Type B pancreatic cell (in vitro differentiated cells): ENCODE results near the gene RPRD1B. TPM values are rescaled to one million over a fixed set of nuclear protein-coding genes. Genes with fewer than 3 reads are reported as not detected.

Experiments
- DNase-seq: peaks from one replicate; pipeline ENCODE4 v3.0.0; 2021; ENCODE audit warnings: mixed read lengths; ENCODE audit not compliant: unreplicated experiment; ENCODE audit errors: extremely low spot score
- H3K27ac Mint-ChIP-seq: 2 replicates; pipeline ENCODE4 v1.8.0; 2021; ENCODE audit warnings: mild to moderate bottlenecking, mixed read lengths
- H3K27me3 Mint-ChIP-seq: 2 replicates; pipeline ENCODE4 v1.8.0; 2021; ENCODE audit warnings: mixed read lengths
- H3K36me3 Mint-ChIP-seq: 2 replicates; pipeline ENCODE4 v1.8.0; 2021; ENCODE audit warnings: mixed read lengths
- H3K4me1 Mint-ChIP-seq: one replicate; pipeline ENCODE4 v1.8.0; 2021; ENCODE audit warnings: mixed read lengths; ENCODE audit not compliant: unreplicated experiment
- H3K4me3 Mint-ChIP-seq: 2 replicates; pipeline ENCODE4 v1.8.0; 2021; ENCODE audit warnings: mild to moderate bottlenecking, mixed read lengths
- H3K9me3 Mint-ChIP-seq: 2 replicates; pipeline ENCODE4 v1.8.0; 2021; ENCODE audit warnings: mixed read lengths
- CTCF ChIP-seq: fragments of 200-600 bp; sonication (generic); conservative IDR thresholded peaks from 2 replicates; pipeline ENCODE4 v1.5.0; 2021; ENCODE audit warnings: antibody characterized with exemption, mild to moderate bottlenecking
- total RNA-seq: library from RNA; stranded (reverse); gene quantifications from 2 replicates; pipeline ENCODE4 v1.2.1, GENCODE V29; 2021; ENCODE audit warnings: low replicate concordance

RPRD1B gene
- total RNA-seq, 1 donor from 2014 or later = 41.9 TPM

DNA sequence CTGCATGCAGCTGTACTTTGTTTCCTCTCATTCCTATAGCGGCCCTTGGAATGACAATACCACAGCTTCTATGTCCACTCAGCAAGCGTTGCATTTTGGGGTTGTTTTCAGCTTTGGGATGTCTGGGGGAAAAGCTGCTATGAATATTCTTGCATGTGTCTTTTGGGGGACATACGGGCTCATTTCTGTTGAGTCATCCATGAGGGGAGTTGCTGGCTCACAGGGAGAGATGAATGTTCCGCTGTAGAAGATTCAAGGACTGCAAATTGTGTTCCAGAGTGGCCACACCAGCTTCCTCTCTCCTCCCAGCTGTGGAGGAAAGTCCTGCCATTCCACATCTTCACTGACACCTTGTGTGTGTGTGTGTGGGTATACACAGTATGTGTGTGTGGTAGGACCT, 88.2 kb downstream of the RPRD1B start:
- H3K4me3 Mint-ChIP-seq = no peak overlapping the region
- H3K36me3 Mint-ChIP-seq = no peaks in the 10 kb centered on the region
- no peak for TF ChIP-seq CTCF
- H3K27ac Mint-ChIP-seq = no peak overlapping the region
- no peaks in the 10 kb centered on the region for H3K27me3 Mint-ChIP-seq
- DNase-seq = no peak
- peaks cover 12% of the 10 kb centered on the region for H3K4me1 Mint-ChIP-seq
- no peaks in the 10 kb centered on the region for H3K9me3 Mint-ChIP-seq

DNA sequence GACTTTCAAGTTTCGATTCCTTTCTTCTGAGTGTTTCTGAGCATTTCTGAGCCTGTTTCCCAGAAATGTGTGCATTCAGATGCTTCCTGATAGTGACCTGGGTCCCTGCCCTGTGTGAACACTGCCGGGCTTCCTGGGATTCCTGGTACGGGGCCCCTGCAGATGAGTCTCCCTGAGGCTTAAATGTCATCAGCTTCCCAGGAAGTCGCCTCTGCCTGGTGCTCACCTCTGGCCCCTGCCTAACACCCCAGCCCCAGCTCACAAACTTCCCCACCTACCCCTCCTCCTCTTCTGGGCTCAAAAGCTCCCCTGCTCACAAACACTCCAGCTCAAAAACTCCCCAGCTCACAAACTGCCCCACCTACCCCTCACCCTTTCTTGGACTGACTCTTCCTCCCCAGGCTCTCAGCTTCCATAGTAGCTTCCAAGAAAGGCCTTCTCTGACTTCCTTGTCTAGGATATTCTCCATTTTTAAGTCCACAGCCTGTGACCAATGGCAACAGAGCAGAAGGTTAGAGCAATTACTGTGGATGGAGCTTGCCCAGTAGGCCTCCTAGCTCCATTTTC, 89.6 kb downstream of the RPRD1B start:
- H3K9me3 Mint-ChIP-seq = no peaks in the 10 kb centered on the region
- H3K4me1 Mint-ChIP-seq = peaks cover 23% of the 10 kb centered on the region
- no peaks in the 10 kb centered on the region for H3K36me3 Mint-ChIP-seq
- H3K27me3 Mint-ChIP-seq = no peaks in the 10 kb centered on the region
- no peak for TF ChIP-seq CTCF
- DNase-seq = peak; percentile 29
- peak overlapping the region; percentile 77 for H3K27ac Mint-ChIP-seq
- H3K4me3 Mint-ChIP-seq = no peak overlapping the region

DNA sequence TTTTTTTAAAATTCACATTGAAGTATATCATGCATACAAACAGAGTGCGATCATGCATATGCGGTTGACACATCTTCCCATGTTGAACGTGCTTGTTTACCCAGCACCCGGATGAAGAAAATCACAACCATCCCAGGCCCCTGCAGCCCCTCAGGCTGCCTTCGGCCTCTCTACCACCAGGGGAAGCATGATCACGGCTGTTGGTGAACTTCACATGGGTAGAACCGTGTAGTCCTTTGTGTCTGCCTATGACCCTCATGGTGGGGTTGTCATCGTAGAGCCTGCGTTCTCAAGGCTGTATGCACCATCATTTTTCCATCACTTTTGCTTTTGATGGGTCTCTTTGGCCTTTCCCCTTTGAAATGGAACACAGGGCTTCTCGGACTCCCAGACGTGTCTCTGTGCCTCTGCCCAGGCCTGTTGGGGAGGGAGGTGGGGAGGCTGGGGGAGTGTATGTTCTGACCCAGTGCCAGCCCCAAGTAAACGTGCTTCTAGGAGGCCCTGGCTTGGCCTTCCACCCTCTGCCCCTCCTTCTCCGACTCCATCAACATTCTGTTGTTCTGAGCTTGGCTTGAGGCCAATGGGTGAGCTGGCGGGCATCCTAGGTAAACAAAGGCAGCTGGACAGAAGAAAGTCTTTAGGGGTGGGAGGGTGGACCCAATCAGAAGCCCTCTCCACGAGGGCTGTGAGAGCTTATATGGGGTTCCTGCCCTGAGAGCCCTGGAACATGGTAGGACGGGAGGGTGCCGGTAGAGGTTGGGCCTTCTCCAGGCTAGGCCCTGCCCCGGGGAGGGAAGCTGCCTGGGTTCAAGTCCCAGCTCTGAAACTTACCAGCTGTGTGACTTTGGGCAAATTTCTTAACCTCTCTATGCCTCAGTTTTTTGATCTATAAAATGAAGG, 91.9 kb downstream of the RPRD1B start:
- peak; percentile 67 for DNase-seq
- Mint-ChIP-seq H3K27me3 (no peaks in the 10 kb centered on the region), H3K4me3 (no peak overlapping the region), H3K27ac (no peak overlapping the region), H3K9me3 (no peaks in the 10 kb centered on the region), H3K36me3 (no peaks in the 10 kb centered on the region), H3K4me1 (peaks cover 22% of the 10 kb centered on the region)
- TF ChIP-seq CTCF = no peak

DNA sequence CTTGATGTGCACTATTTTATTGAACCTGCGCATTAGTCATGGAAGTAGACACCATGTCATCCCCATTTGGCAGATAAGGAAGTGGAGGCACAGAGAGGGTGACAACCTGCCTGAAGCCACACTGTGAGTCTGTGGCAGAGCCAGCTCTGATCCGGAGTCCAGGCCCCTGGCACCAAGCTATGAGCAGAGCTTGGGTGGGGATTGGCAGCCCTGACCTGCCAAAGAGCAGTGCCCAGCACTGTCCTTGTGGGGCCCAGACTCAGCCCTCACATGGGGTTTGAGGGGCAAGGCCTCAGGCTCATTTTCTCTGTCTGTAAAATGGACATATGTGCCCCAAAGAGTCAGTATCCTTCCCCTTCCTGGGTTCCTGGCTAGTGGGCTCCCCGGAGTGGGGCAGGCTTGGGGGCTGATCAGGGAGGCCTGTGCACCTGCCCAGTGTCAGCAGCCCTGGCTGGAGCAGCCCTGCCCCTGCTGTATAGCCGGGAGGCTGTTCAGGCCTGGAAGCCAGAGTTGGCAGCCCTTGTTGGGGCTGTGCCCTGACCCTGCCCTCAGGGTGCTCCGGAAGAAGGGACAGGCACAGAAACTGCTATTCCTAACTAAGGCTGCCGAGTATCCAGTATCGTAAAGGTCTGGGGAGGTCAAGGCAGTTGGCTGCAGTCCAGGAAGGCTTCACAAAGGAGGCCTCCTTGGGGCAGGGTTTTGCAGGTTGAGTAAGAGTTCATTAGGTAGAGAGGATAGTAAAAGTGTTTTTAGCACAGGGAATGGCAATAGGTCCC, 92.8 kb downstream of the RPRD1B start:
- Mint-ChIP-seq H3K4me3 (no peak overlapping the region), H3K27ac (no peak overlapping the region), H3K27me3 (peaks cover 1% of the 10 kb centered on the region), H3K4me1 (peaks cover 30% of the 10 kb centered on the region), H3K36me3 (no peaks in the 10 kb centered on the region), H3K9me3 (no peaks in the 10 kb centered on the region)
- peak; percentile 64 for DNase-seq
- no peak for TF ChIP-seq CTCF

DNA sequence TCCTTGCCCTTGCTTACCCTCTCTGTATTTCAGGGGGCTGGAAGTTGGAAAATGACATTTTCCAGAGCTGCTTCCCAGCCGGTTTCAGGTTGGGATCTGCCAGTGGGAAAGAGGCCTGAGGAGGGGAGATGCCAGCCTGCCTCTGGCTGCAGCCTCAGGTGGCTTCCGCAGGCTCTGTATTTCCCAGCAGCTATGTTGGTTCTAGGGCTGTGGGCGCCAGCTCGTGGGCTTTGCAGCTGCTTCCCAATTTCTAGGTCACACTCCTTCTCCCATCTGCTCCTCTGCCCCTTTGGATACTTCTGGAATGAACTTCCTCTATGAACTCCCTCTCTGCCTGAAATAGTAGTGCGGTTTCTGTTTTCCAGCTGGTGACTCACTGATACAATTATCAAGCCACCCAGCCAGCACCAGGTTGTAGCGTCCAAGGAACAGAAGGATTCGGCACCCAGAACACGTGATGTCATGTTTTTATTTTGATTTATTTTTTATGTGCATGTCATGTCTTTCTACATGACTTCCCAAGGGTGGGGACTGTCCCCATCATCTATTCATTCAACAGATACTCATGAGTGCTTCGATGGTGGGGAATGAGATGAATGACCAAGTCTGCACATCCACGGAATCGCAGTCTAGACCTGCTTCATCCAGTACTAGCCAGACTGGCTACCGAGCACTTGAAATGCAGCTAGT, 93.5 kb downstream of the RPRD1B start:
- no peaks in the 10 kb centered on the region for H3K9me3 Mint-ChIP-seq

More for the DNA sequence above, 93.5 kb downstream of the RPRD1B start:
- Mint-ChIP-seq H3K36me3 (no peaks in the 10 kb centered on the region), H3K4me3 (no peak overlapping the region), H3K27me3 (peaks cover 5% of the 10 kb centered on the region), H3K4me1 (peaks cover 35% of the 10 kb centered on the region), H3K27ac (peak overlapping the region; percentile 24)
- TF ChIP-seq CTCF = no peak
- no peak for DNase-seq
